COLO668 (cell line): Measurements from ENCODE around the gene OBI1.

Source experiments
- DNase-seq: peaks from one replicate; lab custom pipeline; 2025; ENCODE audit not compliant: unreplicated experiment; lab: John Stamatoyannopoulos, UW

The OBI1 gene

DNA sequence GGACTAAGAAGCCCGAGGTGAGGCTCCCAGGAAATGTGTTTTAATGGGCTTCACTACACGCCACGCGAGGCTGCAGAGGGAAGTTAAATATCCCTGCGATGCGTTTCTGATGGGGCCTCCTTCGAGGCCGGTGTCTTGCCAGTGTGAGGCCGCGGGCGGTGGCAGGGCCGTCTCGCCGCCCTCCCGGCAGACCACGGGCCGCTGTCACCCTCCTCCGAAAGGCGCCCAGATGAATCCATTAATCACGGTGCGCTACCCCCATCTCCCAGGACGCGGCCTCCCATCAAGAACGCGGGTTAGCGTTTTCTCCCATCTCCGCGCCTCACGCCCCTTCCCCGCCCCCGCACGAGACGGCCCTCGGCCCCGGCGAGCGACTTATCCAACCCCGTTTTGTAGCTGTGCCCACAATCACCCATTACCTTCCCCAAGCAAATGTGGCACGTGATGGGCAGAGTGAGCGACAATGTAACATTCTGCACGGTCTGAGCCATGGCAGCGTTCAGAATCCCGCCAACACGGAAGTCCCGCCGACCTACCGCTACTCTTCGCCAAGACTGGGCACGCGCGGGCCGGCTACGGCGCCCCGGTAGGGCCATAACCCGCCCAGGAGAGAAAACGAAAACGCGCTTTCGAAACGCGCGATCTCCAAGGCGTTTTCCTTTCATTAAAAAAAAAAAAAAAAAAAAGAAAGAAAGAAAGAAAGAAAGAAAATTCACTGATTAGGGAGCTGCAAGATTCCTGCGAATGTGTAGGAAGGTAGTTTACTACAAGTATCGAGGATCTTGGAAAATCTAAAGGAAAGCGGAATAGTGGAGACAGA lies at the start of gene OBI1:
TSS of gene OBI1 (minus strand) at position 526 of the 820 bp plus-strand sequence. CDS start at position 491, 35 bp downstream.
- DNase-seq: peak; percentile 97

DNA sequence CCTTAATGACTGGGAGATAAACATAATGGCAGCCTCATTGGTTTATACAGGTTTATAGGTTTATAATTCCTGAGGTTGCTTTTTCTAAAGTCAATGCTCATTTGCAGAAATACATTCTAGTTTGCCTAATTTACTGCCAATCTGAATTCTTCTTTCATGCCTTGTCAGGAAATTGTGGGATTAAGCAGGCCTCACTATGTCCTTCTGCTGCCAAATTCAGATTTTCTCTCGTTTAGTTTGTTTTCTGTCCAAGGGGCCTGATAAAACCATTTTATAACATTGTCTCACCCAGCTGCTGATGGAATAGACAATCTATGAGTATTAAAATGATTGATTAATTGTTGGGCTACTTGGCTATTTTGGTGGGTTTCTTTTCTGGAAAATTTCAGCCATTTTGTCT lies 42.4 kb upstream of the OBI1 start:
- no peak for DNase-seq

DNA sequence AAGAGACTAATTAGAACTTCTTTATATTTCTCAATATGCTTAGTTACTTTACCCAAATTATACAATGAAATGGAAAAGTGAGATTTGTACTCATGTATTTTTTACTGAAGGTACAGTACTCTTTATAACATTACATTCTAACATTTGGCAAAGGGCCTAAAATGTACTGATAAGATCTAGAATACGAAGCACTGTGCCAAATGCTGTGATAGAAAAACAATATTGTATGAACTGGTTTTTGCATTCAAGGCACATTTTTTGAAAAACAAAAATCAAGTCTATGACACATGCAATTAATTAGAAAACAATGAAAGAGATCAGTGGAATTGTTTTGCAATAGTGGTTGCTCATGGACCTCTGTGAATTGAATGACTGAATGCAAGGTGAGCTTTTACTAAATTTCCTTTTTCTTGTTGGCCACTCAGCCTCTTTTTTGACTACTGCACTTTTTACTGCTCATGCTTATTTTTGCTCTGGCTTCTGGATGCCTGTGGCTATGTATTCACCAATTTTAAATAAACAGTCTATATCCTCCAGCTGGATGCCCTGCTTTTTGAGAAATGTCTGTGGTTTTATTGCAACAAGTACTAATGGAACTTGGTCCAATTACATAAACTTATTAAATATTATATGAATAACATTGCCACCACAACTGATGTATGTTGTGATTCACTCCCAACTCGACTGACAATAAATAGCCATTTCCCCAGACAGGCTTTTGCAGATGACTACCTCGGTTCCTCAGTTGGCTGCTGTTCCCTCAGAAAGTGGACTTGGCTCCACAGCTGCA lies 41.4 kb upstream of the OBI1 start:
- DNase-seq: no peak

DNA sequence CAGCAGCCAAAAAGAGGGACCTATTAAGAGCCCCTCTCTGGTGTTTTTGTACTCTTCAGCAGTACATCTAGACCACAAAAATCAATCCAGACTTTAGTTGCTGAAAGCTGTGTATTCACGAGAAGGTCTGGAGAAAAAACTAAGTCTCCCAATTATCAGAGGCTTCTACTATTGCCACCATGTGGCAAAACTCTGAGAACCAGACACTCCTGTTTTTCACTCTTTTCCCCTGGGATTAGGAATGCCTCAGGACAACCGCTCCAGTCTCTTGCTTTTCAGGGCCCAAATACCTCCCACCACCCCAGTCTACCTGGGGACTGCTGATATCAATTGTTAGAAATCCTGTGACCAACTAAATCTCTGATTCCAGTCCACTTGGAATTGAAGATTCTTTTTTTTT lies 30.1 kb upstream of the OBI1 start:
- DNase-seq: no peak

- DNase-seq: no peak
Measured at GRCh38 chr13:78686461-78686860, 27.5 kb upstream of the OBI1 start.

DNA sequence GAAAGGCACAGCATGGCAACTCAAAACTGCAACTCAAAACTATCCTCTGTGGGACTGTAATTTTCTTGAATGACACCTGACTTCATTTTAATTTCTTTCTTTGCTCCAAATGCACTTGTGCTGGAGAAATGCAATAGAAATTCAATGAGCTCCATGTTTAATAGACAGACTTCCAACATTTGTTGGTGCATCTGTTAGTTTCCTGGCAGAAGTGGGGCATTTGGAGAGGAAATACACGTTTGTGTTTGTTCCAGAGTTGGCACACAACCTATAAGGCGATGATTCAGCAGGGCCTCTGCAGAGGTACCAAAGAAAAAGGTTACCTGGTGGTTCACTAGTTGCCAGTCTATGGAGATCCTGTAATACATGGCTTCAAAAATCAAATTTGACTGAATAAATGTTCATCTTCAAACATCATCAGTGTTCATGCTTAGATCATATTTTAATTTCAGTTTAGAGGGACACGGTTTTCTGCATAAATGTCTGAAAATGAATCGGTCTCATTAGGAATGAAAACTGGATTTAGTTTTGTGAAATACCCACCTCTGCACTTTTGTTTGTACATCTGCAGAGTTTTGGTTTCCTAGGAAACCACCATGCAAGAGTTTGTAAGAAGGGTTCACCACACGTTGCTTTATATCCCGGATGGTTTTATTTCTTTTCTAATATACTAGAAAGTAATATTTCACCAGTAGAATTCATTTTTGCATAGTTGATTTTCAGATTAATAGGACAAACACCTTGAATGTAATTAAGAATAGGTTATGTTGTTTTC lies 21.8 kb upstream of the OBI1 start:
- no peak for DNase-seq

GRCh38 chr13:78680115-78680561 lies 21.2 kb upstream of the OBI1 start:
- no peak for DNase-seq

DNA sequence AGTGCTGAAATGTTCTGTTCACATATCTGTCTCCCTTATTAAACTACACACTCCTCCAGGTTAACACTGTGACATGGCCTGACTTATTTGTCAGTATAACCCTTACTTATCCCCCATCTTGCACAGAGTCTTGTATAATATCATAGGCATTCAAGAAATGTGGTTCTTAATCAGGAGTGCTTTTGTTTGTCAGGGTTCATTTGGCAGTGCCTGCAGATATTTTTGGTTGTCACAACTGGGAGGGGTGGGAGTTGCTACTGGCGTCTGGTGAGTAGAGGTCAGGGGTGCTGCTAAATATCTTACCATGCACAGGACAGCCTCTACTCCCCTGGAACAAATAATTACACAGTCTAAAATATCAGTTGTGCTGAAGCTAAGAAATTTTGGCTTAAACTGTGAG lies 20.4 kb upstream of the OBI1 start:
- no peak for DNase-seq

DNA sequence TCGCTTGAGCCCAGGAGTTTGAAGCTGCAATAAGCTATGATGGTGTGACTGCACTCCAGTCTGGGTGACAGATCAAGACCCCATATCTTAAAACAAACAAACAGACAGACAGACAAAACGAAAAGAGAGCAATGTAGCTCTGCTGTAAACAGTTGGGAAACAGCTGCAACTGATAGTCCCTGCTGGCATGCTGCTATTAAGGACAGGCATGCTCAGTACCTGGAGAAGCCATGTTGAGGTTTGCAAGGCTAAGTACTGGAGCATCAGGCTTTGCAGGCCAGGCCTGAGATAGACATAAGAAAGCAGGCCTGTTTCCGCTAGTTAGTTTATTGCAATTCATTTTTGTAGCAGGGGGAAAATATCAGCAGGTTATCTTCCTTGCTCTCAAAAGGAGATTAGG lies 16.2 kb upstream of the OBI1 start:
- no peak for DNase-seq

GRCh38 chr13:78674638-78675037 lies 15.7 kb upstream of the OBI1 start:
- no peak for DNase-seq

- DNase-seq: no peak
Measured at GRCh38 chr13:78662467-78662866, 3.5 kb upstream of the OBI1 start.

- no peak for DNase-seq
Measured at GRCh38 chr13:78660495-78660857, 1.5 kb upstream of the OBI1 start.

GRCh38 chr13:78659732-78660494 lies 958 bp upstream of the OBI1 start:
- DNase-seq: no peak

DNA sequence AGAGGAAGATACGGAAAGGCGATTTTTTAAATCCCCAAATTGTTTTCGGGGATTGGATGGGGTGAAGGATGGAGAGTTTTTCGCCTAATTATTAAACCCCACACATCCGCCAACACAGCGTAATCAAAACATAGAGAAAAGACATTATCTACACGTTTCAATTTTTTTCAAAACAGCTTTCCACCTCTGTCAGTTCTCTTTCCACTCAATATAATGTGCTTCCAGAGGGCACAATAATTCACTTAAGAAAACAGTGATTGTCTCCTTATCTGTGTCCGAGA lies 435 bp upstream of the OBI1 start:
- no peak for DNase-seq

DNA sequence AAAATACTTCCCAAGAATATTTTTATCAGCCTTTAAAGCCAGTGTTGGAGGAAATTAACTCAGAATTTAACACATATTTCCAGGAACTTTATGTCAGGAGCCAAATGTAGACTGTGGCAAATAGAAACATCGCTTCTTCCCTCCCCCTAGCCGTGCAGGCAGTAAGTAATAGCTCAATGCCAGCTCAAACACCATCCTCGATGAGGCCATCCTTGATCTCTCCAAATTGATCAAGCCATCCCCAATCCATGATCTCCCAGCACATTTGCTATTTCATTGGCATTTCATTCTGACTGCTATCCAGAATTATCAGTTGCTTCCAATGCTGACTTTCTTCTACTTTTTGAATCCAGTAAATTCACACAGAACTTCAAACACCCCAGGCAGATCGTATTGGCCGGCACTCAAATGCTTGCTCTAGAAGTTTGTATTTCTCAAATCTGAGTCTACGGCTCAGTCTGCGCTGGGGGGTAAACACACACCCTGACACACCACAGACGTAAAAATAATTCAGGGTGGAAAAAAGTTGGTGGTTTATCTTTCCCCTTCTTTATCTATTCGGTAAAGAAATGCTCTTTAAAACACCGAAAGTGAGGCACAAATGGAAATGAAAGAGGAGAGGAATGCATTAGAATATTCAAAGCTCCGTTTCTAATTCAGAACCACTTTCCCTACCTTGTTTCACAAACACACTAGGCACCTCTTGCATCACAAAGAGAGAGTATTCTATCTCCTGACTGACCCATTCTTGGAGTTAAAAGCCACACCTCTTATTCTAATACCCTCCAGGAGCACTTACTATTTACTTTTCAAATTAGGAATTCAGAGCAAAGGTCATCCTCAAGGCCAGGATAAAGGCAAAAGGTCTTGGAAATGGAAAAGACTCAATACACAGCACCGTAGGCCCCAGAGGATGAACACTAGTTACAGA lies 991 bp downstream of the OBI1 start:
- no peak for DNase-seq

- no peak for DNase-seq
Measured at GRCh38 chr13:78655906-78656305, 3.0 kb downstream of the OBI1 start.

DNA sequence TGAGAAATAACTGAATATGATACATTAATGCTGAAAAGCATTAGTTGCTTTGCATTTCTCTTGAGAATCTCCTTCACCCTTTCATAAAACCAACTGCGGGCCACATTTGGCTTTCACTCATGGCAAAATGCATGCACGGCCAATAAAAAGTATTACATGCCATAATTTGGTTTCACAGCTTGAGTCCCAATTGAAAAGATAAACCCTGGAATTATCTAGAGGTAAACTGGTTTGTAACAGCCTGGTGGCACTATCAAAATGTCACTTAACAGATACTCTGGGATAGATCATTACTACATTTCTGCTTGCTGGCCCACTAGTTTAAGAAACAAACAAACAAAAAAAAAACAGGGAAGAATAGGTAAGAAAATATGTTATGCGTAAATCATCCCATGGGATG lies 3.9 kb downstream of the OBI1 start:
- DNase-seq: no peak

- no peak for DNase-seq
Measured at GRCh38 chr13:78652651-78653050, 6.3 kb downstream of the OBI1 start.

- no peak for DNase-seq
Measured at GRCh38 chr13:78650717-78651083, 8.3 kb downstream of the OBI1 start.
